A673 (cell line): ENCODE data around the gene FKRP.

Experiments used
- EZH2 ChIP-seq: fragments of 200-600 bp; sonication (generic); IDR thresholded peaks from 2 replicates; pipeline ENCODE4 v1.6.1; 2017; ENCODE audit warnings: borderline replicate concordance, low read depth, mild to moderate bottlenecking, mixed read lengths, antibody characterized with exemption, low read length; ENCODE audit not compliant: poor library complexity, severe bottlenecking
- TF ChIP-seq, protein P1 (sequence below): fragments of 300-800, 200-600 bp; sonication (generic); conservative IDR thresholded peaks from 2 replicates; pipeline ENCODE4 v1.5.1; 2017; ENCODE audit warnings: low read depth, mild to moderate bottlenecking, antibody characterized with exemption, low read length, moderate library complexity, mixed read lengths

GRCh38 chr19:46766569-46767317 lies 20.9 kb downstream of the FKRP start:
- TF ChIP-seq EZH2 = no peak
- TF ChIP-seq, protein P1, sequence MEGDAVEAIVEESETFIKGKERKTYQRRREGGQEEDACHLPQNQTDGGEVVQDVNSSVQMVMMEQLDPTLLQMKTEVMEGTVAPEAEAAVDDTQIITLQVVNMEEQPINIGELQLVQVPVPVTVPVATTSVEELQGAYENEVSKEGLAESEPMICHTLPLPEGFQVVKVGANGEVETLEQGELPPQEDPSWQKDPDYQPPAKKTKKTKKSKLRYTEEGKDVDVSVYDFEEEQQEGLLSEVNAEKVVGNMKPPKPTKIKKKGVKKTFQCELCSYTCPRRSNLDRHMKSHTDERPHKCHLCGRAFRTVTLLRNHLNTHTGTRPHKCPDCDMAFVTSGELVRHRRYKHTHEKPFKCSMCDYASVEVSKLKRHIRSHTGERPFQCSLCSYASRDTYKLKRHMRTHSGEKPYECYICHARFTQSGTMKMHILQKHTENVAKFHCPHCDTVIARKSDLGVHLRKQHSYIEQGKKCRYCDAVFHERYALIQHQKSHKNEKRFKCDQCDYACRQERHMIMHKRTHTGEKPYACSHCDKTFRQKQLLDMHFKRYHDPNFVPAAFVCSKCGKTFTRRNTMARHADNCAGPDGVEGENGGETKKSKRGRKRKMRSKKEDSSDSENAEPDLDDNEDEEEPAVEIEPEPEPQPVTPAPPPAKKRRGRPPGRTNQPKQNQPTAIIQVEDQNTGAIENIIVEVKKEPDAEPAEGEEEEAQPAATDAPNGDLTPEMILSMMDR = peak; percentile 90
